Measurements from ENCODE around the gene DNAJB8. TPM values are rescaled to one million over a fixed set of nuclear protein-coding genes. Genes with fewer than 3 reads are reported as not detected.
A peak's percentile ranks its signal among the peaks of the same experiment; 100 is the strongest.

The DNAJB8 gene
- total RNA-seq, 1 donor from 2014 or later = not detected

DNA sequence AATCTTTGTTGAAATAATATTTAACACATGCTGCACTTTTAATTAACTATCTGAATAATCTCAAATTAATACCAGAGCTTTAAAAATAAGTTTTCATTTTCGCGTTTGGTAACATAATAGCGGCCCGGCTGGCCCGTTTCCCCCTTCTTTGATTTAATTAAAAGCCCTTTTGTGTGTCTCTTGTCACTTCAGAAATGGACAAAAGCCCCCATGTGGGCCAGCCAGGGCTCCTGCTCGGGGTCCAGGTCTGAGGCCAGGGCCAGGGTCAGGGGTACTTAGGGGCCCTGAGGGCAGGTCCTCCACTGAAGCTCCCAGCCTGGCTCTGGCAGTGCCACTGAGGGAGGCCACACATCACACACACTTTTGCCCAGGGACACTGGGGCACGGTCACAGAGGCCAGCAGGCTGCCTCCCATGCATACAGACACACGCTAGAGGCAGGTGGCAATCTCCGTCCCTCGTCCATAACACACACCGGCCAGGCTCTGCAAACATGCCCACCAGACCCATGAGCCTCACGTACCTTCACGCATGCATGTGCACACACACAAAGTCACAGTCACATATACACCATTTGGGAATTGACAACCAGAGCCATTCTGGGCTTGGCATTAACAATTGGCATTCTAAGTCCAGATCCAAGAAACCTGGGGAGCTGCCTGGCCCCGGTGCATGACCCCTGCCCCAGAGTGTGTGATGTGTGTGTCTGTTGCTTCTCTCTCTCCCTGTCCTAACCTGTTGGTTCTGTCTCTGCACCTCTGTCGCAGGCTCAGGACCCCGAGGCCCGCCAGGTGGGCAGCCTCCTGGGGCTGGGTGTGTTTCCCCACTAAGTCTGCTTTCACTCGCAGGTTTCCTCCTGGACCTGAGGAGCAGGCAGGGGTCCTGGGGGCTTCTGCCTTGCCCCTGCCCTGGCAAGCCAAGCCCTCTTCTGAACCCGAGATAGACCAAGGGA lies 38.5 kb downstream of the DNAJB8 start:
- peaks cover 41% of the 10 kb centered on the region for H3K27me3 ChIP-seq (ENCODE audit: low read depth)
- peaks cover 18% of the 10 kb centered on the region for H3K4me1 ChIP-seq
- no peak for TF ChIP-seq CTCF (IDR thresholded peaks at IDR 0.05)
- H3K9me3 ChIP-seq = no peaks in the 10 kb centered on the region
- H3K27ac ChIP-seq = no peak overlapping the region
- no peaks in the 10 kb centered on the region for H3K36me3 ChIP-seq
- intact Hi-C loops (cut with DNase I) = no loop called here
- H3K4me3 ChIP-seq = no peak overlapping the region
- DNase-seq (no peak), ATAC-seq (no peak)

- Histone ChIP-seq H3K27me3 (ENCODE audit: low read depth) (peaks cover 32% of the 10 kb centered on the region), H3K4me1 (peaks cover 10% of the 10 kb centered on the region), H3K36me3 (no peaks in the 10 kb centered on the region), H3K4me3 (no peak overlapping the region), H3K27ac (no peak overlapping the region), H3K9me3 (no peaks in the 10 kb centered on the region)
- intact Hi-C loops (cut with DNase I) = no loop called here
- no peak for DNase-seq
- TF ChIP-seq CTCF (IDR thresholded peaks at IDR 0.05) = no peak
- ATAC-seq = no peak
These were observed 39.4 kb downstream of the DNAJB8 start for GRCh38 chr3:128427175-128427857.

GRCh38 chr3:128426128-128426921 lies 40.4 kb downstream of the DNAJB8 start:
- Histone ChIP-seq H3K27me3 (ENCODE audit: low read depth) (peaks cover 24% of the 10 kb centered on the region), H3K9me3 (no peaks in the 10 kb centered on the region), H3K4me1 (peaks cover 8% of the 10 kb centered on the region), H3K4me3 (peak overlapping the region; percentile 42), H3K36me3 (no peaks in the 10 kb centered on the region), H3K27ac (no peak overlapping the region)
- intact Hi-C loops (cut with DNase I) = no loop called here
- DNase-seq (peak; percentile 64), ATAC-seq (peak; percentile 91 to 92)
- peak; percentile 87 for TF ChIP-seq CTCF (IDR thresholded peaks at IDR 0.05)

- H3K36me3 ChIP-seq = no peaks in the 10 kb centered on the region
- H3K4me1 ChIP-seq = peaks cover 8% of the 10 kb centered on the region
- intact Hi-C loops (cut with DNase I) = no loop called here
- H3K4me3 ChIP-seq = no peak overlapping the region
- ATAC-seq (no peak), DNase-seq (no peak)
- no peak for TF ChIP-seq CTCF (IDR thresholded peaks at IDR 0.05)
- H3K27me3 ChIP-seq (ENCODE audit: low read depth) = peaks cover 24% of the 10 kb centered on the region
- no peaks in the 10 kb centered on the region for H3K9me3 ChIP-seq
- no peak overlapping the region for H3K27ac ChIP-seq
These were observed 40.9 kb downstream of the DNAJB8 start for GRCh38 chr3:128425846-128426127.

GRCh38 chr3:128425142-128425845 lies 41.4 kb downstream of the DNAJB8 start:
- Histone ChIP-seq H3K36me3 (no peaks in the 10 kb centered on the region), H3K9me3 (no peaks in the 10 kb centered on the region), H3K4me1 (peaks cover 8% of the 10 kb centered on the region), H3K27me3 (ENCODE audit: low read depth) (peaks cover 24% of the 10 kb centered on the region), H3K27ac (no peak overlapping the region), H3K4me3 (no peak overlapping the region)
- no peak for TF ChIP-seq CTCF (IDR thresholded peaks at IDR 0.05)
- ATAC-seq (no peak), DNase-seq (no peak)
- intact Hi-C loops (cut with DNase I) = no loop called here
